ENCODE data around the gene VWA7. TPM values are rescaled to one million over a fixed set of nuclear protein-coding genes. Genes with fewer than 3 reads are reported as not detected.
"Not testable (repeated sequence)": the region's sequence is repeated elsewhere in the genome, so short reads cannot be mapped to it uniquely, and the experiment has no call there.

Gene VWA7, protein sequence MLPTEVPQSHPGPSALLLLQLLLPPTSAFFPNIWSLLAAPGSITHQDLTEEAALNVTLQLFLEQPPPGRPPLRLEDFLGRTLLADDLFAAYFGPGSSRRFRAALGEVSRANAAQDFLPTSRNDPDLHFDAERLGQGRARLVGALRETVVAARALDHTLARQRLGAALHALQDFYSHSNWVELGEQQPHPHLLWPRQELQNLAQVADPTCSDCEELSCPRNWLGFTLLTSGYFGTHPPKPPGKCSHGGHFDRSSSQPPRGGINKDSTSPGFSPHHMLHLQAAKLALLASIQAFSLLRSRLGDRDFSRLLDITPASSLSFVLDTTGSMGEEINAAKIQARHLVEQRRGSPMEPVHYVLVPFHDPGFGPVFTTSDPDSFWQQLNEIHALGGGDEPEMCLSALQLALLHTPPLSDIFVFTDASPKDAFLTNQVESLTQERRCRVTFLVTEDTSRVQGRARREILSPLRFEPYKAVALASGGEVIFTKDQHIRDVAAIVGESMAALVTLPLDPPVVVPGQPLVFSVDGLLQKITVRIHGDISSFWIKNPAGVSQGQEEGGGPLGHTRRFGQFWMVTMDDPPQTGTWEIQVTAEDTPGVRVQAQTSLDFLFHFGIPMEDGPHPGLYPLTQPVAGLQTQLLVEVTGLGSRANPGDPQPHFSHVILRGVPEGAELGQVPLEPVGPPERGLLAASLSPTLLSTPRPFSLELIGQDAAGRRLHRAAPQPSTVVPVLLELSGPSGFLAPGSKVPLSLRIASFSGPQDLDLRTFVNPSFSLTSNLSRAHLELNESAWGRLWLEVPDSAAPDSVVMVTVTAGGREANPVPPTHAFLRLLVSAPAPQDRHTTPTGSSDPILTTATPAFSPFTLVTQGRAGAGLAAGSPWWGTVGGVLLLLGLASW
- 0.16 and 0.29 TPM in 2 replicates for polyA plus RNA-seq (2011; rRNA removed)
- 0.21 and 0.28 TPM in 2 replicates for polyA minus RNA-seq (2011; rRNA and poly(A)+ RNA removed)

DNA sequence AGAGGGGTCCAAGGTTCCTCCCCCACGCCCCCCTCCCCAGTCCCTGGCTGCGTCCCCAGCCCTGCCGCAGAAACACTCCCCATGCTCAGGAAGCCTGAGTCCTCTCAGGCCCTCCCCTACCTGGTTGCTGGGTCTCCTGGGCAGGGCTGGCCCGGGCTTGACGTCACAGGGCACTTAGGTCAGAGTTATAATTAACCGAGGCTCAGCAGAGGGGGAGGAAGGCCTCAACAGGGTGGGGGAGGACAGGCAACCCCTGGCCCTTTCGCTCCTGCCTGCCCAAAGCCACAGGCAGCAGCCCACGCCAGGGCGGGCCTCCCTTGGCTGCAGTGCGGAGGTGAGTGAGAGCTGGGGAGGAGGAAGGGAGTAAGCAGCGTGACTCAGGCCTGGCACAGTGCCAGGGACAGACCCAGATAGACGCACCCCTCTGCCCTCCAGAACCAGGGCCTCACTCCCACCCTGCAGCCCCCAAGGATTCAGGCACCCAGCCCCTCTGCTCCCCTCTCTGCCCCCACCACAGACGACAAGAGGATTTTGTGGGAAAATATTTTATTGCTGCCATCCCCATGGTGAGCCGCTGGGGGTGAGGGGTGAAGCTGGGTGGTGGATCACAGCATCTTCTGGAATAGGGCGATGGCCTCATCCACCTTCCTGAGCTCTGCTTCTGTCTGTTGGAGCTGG, at the start of gene VWA7:
Gene VWA7, minus strand, starts transcription at position 340 of the 678 bp plus-strand sequence. CDS start 549 bp downstream, outside the sequence.
- H3K36me3 ChIP-seq (ENCODE audit: control insufficient read depth, insufficient read depth, low read length), result peaks cover 25% of the 10 kb centered on the region
- ChIA-PET POLR2A (no interaction called here), CTCF (interaction anchor here (0.6 to 3.3 kb wide), 6 partner anchors 9 to 62 kb away, joined by 3 to 22 read pairs (median 3); partner anchors contain the start of genes DDAH2 and LY6G6D)
- no peak for DNase-seq (ENCODE audit: low read depth)
- TF ChIP-seq CTCF (IDR thresholded peaks at IDR 0.05; ENCODE audit: insufficient read depth, low read depth, low read length), result no peak
- no peak within 1 kb of the TSS for H3K4me3 ChIP-seq (ENCODE audit: low read depth, low read length)
- H3K27me3 ChIP-seq (ENCODE audit: control insufficient read depth, insufficient read depth, low read length), result no peaks in the 10 kb centered on the region

GRCh38 chr6:31826793-31827285, 49.7 kb upstream of the VWA7 start:
- Histone ChIP-seq H3K36me3 (ENCODE audit: control insufficient read depth, insufficient read depth, low read length) (no peaks in the 10 kb centered on the region), H3K4me3 (ENCODE audit: low read depth, low read length) (peak overlapping the region; percentile 43), H3K27me3 (ENCODE audit: control insufficient read depth, insufficient read depth, low read length) (no peaks in the 10 kb centered on the region)
- TF ChIP-seq CTCF (IDR thresholded peaks at IDR 0.05; ENCODE audit: insufficient read depth, low read depth, low read length), result no peak
- ChIA-PET CTCF (interaction anchor here (0.7 to 2.1 kb wide), 8 partner anchors 12 to 175 kb away, joined by 3 to 8 read pairs (median 4); partner anchors contain the start of genes BAG6, HSPA1A and HSPA1L), POLR2A (interaction anchor here (0.7 to 1.1 kb wide), 4 partner anchors 12 to 87 kb away, joined by 3 to 9 read pairs (median 4); partner anchors contain the start of genes HSPA1A, HSPA1L, LSM2 and MSH5)
- DNase-seq (ENCODE audit: low read depth), result peak; percentile 67

DNA sequence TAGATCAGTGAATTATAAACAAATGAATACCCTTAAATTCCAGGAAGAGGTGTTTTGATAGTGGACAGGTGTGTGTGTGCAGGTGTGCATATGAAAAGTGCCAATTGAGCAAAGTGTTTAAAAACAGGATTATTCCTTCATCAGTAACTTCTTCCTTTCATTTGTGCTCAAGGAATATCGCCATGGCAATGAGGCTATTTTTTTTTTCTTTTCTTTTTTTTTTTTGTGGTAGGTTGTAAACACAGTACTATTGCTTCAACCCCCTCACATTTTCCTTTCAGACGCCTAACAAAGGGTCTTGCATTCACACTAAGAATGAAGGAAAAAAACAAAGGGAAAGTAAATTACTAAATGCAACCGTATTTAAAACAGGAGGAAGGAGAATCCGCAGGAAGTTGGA, 48.4 kb upstream of the VWA7 start:
- DNase-seq (ENCODE audit: low read depth), result no peak
- H3K4me3 ChIP-seq (ENCODE audit: low read depth, low read length), result no peak overlapping the region
- CTCF ChIA-PET, result interaction anchor here (1.8 kb wide), 1 partner anchor 31 kb away, joined by 6 read pairs; no protein-coding TSS in a partner anchor
- POLR2A ChIA-PET, result no interaction called here
- H3K27me3 ChIP-seq (ENCODE audit: control insufficient read depth, insufficient read depth, low read length), result no peaks in the 10 kb centered on the region
- no peaks in the 10 kb centered on the region for H3K36me3 ChIP-seq (ENCODE audit: control insufficient read depth, insufficient read depth, low read length)
- TF ChIP-seq CTCF (IDR thresholded peaks at IDR 0.05; ENCODE audit: insufficient read depth, low read depth, low read length), result no peak

DNA sequence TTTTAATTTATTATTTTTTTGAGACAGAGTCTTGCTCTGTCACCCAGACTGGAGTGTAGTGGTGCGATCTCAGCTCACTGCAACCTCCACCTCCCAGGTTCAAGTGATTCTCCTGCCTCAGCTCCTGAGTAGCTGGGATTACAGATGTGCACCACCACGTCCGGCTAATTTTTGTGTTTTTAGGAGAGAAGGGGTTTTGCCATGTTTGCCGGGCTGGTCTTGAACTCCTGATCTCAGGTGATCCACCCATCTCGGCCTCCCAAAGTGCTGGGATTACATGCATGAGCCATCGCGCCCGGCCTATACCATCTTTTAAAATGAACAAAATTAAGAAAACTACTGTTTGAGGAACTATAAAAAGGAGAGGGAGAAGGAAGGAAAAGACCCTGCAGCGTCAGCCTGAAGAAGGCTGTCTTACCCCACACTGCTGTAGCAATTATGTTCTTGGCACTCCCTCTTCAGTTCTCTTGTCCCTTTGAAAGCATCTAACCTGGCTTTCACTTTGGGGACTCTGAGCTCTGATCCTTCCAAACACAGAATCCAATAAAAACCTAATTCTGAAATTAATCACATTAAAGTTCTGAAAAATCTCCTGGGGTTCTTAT, 46.6 kb upstream of the VWA7 start:
- POLR2A ChIA-PET; H3K27me3 ChIP-seq (ENCODE audit: control insufficient read depth, insufficient read depth, low read length); H3K36me3 ChIP-seq (ENCODE audit: control insufficient read depth, insufficient read depth, low read length); DNase-seq (ENCODE audit: low read depth); H3K4me3 ChIP-seq (ENCODE audit: low read depth, low read length): not testable (repeated sequence)
- CTCF ChIA-PET, result interaction anchor here (1.5 kb wide), 1 partner anchor 128 kb away, joined by 3 read pairs; no protein-coding TSS in a partner anchor

All from BJ (cell line).